HUES64 (cell line): ENCODE data around the gene SLC51A.
"Not testable (repeated sequence)": the region's sequence is repeated elsewhere in the genome, so short reads cannot be mapped to it uniquely, and the experiment has no call there.

Experiments
- H3K27ac ChIP-seq: 2 replicates; pipeline ENCODE4 v1.7.0; 2013; ENCODE audit warnings: low read depth, low read length, inconsistent platforms
- H3K27me3 ChIP-seq: 2 replicates; pipeline ENCODE4 v1.6.1; 2013; ENCODE audit warnings: mild to moderate bottlenecking, low read length; ENCODE audit not compliant: insufficient read depth
- H3K36me3 ChIP-seq: 2 replicates; pipeline ENCODE4 v1.6.1; 2013; ENCODE audit warnings: mild to moderate bottlenecking, low read length; ENCODE audit not compliant: insufficient read depth
- H3K4me1 ChIP-seq: 2 replicates; pipeline ENCODE4 v1.6.1; 2013; ENCODE audit warnings: mild to moderate bottlenecking, low read length, moderate library complexity; ENCODE audit not compliant: insufficient read depth
- H3K4me3 ChIP-seq: 2 replicates; pipeline ENCODE4 v1.5.1; 2013; ENCODE audit warnings: mild to moderate bottlenecking, low read length, moderate library complexity
- H3K9ac ChIP-seq: 2 replicates; pipeline ENCODE4 v1.6.1; 2013; ENCODE audit warnings: mild to moderate bottlenecking, low read depth, low read length
- H3K9me3 ChIP-seq: 2 replicates; pipeline ENCODE4 v1.6.1; 2013; ENCODE audit warnings: low read depth, low read length; ENCODE audit not compliant: insufficient read depth
- WGBS: fragments of 150-250, 120-280 bp; methylation state at CpG from one replicate; pipeline ENCODE4 v1.1.7; 2013; ENCODE audit warnings: missing lambda C conversion rate; 5-methylcytosine and 5-hydroxymethylcytosine counted together

Gene SLC51A

DNA sequence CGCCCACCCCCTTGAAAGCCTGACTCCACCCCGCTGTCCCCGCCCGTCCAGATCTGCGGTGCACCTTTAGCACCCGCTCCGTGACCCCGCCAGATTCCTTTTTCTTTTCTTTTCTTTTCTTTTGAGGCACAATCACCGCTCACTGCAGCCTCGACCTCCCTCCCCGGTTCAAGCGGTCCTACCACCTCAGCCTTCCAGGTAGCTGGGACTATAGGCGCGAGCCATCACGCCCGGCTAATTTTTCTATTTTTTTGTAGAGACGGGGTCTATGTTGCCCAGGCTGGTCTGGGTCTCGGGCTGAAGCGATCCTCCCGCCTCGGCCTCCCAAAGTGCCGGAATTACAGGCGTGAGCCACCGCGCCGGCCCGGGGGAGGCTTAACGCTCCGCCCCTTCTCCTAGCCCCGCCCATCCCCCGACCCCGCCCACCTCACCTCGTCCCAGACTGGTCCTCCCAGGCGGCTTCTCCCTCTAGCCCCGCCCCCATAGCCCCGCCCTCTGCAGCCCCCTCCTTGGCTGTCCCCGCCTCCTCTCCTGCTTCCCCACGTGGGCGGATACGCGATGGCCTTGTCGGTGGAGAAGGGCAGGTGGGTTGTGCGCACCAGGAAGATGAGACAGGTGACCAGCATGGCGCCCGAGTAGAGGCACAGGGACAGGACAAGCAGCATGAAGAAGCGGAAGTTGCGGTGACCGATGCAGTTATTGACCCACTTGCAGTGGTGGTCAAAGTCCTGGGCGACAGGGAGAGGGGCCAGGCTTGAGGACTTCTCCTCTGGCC is 8.3 kb upstream of the SLC51A start:
- Histone ChIP-seq H3K9me3 (no peaks in the 10 kb centered on the region), H3K4me3 (peak overlapping the region; percentile 75), H3K4me1 (no peaks in the 10 kb centered on the region), H3K27me3 (peaks cover 12% of the 10 kb centered on the region), H3K36me3 (no peaks in the 10 kb centered on the region), H3K27ac (no peak overlapping the region), H3K9ac (no peak overlapping the region)
- 31% methylated on average over 48 of the region's 49 CpGs for WGBS

DNA sequence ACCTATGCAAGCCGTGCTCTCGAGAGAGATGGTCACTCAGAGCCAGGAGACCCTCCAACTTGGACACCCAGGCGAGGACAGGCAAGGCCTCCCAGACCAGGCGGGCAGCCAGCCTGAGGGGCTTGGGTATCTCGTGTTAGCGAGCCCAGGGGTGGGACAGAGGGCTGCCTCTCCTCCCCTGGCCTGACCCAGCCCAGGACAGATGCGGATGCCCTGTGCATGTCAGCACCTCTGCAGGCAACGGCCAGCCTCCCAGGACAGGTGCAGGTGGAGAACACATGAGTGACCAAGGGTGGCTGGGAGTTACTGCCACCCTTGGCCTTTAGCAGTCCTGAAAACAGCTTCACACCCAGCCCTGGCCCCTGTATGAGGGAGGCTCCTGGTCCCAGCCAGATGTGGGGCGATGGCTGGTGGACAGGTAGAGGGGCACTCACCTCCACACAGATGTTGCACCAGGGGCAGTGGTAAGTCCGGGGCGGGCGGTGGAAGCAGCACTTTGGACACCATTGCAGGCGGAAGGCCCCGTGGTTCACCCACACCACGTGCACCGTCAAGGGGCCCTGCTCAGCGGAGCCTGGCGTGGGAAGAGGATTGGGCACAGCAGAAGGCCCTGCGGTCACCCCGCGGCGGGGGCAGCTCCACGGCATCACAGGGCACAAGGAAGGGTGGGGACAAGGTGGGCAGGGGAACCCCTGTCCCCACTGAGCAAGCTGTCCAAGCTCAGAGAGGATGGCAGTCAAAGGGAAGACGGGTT is 7.2 kb upstream of the SLC51A start:
- Histone ChIP-seq H3K9ac (no peak overlapping the region), H3K36me3 (no peaks in the 10 kb centered on the region), H3K27me3 (peaks cover 12% of the 10 kb centered on the region), H3K27ac (no peak overlapping the region), H3K9me3 (no peaks in the 10 kb centered on the region), H3K4me1 (no peaks in the 10 kb centered on the region), H3K4me3 (no peak overlapping the region)
- 93% methylated on average over 24 of the region's 24 CpGs for WGBS

DNA sequence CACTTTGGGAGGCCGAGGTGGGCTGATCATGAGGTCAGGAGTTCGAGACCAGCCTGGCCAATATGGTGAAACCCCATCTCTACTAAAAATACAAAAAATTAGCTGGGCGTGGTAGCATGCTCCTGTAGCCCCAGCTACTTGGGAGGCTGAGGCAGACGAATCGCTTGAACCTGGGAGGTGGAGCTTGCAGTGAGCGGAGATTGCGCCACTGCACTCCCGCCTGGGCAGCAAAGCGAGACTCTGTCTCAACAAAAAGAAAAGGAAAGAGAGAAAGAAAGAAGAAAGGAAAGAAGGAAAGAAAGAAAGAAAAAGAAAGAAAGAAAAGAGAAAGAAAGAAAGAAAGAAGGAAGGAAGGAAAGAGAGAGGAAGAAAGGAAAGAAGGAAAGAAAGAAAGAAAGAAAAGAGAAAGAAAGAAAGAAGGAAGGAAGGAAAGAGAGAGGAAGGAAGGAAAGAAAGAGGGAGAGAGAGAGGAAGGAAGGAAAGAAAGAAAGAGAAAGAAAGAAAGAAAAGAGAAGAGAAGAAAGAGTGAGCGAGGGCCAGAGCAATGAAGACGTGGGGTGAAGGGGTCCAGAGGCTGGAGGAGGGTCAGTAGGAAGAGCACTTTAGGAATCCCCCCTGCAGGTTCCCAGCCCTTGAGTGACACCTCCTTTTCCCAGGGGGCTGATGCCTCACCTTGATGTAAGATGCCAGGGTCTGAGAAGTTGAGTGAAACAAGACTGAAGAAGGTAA is 6.2 kb upstream of the SLC51A start:
- H3K9ac ChIP-seq, H3K9me3 ChIP-seq, H3K4me1 ChIP-seq, H3K4me3 ChIP-seq, H3K27ac ChIP-seq, H3K36me3 ChIP-seq: not testable (repeated sequence)
- peaks cover 12% of the 10 kb centered on the region for H3K27me3 ChIP-seq
- 93% methylated on average over 11 of the region's 11 CpGs for WGBS

DNA sequence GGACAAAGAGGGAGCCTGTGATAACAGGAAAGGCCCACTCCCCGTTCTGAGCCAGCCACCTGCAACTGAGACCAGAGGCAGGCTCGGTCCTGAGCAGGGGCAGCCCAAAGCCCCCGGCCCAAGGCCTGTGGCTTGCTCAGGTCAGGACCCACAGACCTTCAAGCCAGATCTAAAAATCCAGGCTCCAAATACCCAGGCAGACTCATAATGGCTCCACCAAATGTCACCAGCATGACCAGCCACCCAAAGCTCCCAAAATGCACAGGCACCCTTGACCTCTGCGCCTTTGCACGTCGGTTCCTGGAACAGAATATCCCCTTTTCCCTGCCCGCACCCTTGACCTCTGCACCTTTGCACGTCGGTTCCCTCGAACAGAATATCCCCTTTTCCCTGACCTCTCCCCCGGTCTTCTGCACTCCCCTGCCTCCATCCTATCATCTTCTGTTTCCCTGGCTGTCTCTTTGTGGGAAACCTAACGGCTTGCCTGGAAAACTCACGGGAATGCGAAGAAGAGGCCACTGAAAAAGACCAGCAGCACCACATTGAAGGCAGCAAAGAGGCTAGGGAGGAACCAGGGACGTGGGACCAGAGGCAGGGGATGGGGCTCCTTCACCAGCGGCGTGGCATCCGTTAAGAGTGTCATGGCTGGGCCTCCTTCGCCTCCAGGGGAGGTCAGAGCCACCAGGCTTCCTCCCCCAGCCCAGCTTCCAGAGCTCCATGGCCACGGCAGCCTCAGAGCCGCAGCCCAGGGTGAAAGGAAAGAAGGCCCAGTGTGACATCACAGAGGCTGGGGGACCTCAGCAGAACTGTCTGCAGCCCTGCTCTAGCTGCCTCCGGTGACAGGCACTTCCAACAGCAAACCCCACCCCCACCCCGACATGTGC is 5.4 kb upstream of the SLC51A start, which contains the start of gene ZDHHC19:
TSS of gene ZDHHC19 (minus strand) at position 728 of the 884 bp plus-strand sequence. CDS start at position 643, 85 bp downstream.
- peaks cover 10% of the 10 kb centered on the region for H3K27me3 ChIP-seq
- no peaks in the 10 kb centered on the region for H3K36me3 ChIP-seq
- no peak within 1 kb of the TSS for H3K27ac ChIP-seq
- no peak within 1 kb of the TSS for H3K4me3 ChIP-seq
- 79% methylated on average over 22 of the region's 23 CpGs for WGBS
- no peaks in the 10 kb centered on the region for H3K9me3 ChIP-seq
- H3K4me1 ChIP-seq = 0 out of 2 replicates have a peak, but pooled peaks cover 2% of the 10 kb centered on the region
- H3K9ac ChIP-seq = no peak within 1 kb of the TSS

DNA sequence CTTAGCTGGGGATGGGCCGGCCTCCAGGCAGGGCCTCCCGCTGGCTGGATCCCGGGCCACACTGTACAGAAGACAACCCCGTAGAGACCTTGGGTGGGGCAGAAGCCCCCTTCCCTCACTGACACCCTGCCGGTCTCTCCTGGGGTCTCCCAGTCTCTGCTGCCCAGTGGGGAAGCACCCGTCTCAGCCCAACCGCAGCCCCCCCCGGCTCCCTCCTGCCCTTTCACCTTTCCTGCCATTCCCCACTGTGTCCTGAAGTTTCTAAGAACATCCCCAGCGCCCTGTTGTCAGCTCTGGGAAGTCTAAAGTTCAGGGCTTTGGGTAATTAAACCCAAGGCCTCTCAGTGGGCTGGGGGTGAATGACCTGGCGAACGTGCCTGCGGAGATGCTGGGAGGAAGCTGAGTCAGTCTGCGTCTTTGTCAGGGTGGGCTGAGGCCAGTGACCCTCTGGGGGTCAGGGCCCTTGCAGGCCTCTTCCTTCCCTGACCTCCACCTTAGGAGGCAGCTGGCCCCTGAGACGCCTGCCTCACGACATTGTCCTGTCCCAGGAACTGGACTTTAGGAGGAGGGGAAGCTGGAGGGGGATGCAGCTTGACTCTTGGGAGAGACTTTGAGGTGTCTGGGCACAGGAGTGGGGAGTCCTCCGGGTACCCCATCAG is 1.4 kb upstream of the SLC51A start:
- H3K9me3 ChIP-seq = no peaks in the 10 kb centered on the region
- no peak overlapping the region for H3K27ac ChIP-seq
- H3K9ac ChIP-seq = no peak overlapping the region
- WGBS = 82% methylated on average over 16 of the region's 16 CpGs
- no peak overlapping the region for H3K4me3 ChIP-seq
- no peaks in the 10 kb centered on the region for H3K36me3 ChIP-seq
- no peaks in the 10 kb centered on the region; the same call in 1 of the 2 replicates for H3K27me3 ChIP-seq
- H3K4me1 ChIP-seq = peaks cover 5% of the 10 kb centered on the region; the same call in 1 of the 2 replicates

DNA sequence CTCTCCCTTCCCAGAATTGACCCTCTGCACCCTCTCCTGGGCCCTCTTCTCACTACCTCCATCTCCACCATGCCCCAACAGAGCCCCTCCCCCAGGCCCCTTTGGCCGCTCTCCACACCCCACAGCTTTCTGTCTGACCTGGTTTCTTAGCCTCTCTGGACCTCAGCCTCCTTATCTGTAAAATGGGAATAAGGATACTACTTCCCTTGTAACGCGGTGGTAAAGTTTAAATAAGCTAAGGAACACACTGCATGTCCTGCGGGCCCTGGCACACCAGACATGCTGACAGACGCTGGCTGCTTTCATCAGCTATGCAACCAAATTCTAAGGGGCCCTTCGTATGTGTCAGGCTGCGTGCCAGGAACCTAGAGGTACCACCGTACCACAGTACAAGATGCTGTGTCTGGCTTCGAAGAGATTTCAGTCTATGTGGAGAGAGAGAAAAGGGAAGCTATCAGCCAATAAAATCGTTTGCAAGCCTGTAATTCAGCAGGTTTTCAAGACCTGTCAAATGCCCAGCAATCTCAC is 777 bp upstream of the SLC51A start:
- Histone ChIP-seq H3K9ac (no peak overlapping the region), H3K4me3 (no peak overlapping the region), H3K27me3 (no peaks in the 10 kb centered on the region; the same call in 1 of the 2 replicates), H3K27ac (no peak overlapping the region), H3K36me3 (no peaks in the 10 kb centered on the region), H3K9me3 (no peaks in the 10 kb centered on the region), H3K4me1 (peaks cover 5% of the 10 kb centered on the region; the same call in 1 of the 2 replicates)
- WGBS = 85% methylated on average over 10 of the region's 10 CpGs

DNA sequence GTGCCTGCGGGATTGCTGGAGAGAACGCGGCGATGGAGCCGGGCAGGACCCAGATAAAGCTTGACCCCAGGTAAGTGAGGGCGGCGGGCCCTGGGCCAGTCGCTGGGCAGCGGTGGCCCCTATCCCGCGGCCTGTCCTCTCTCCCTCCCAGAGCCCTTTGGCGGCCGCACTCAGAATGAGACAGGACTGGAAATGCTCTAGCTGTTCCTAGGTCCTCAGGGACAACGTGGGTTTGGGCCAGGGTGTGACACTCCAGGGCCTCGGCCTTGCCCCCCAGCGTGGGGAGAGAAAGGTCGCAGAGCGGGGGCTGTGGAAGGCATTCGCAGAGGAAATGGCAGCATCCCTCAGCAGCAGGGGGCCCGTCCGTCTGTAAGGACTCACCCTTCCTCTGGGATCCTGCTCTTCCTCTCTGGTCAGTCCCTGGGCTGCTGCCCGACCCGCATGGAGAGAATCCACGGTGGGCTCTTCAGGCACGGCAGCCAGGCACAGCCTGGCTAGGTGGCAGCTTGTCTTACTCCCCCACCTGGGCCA is 412 bp downstream of the SLC51A start:
- WGBS = 41% methylated on average over 25 of the region's 25 CpGs
- Histone ChIP-seq H3K27ac (no peak overlapping the region), H3K4me1 (peaks cover 5% of the 10 kb centered on the region; the same call in 1 of the 2 replicates), H3K4me3 (peak overlapping the region; percentile 40), H3K36me3 (no peaks in the 10 kb centered on the region), H3K9ac (no peak overlapping the region), H3K27me3 (no peaks in the 10 kb centered on the region; the same call in 1 of the 2 replicates), H3K9me3 (no peaks in the 10 kb centered on the region)

DNA sequence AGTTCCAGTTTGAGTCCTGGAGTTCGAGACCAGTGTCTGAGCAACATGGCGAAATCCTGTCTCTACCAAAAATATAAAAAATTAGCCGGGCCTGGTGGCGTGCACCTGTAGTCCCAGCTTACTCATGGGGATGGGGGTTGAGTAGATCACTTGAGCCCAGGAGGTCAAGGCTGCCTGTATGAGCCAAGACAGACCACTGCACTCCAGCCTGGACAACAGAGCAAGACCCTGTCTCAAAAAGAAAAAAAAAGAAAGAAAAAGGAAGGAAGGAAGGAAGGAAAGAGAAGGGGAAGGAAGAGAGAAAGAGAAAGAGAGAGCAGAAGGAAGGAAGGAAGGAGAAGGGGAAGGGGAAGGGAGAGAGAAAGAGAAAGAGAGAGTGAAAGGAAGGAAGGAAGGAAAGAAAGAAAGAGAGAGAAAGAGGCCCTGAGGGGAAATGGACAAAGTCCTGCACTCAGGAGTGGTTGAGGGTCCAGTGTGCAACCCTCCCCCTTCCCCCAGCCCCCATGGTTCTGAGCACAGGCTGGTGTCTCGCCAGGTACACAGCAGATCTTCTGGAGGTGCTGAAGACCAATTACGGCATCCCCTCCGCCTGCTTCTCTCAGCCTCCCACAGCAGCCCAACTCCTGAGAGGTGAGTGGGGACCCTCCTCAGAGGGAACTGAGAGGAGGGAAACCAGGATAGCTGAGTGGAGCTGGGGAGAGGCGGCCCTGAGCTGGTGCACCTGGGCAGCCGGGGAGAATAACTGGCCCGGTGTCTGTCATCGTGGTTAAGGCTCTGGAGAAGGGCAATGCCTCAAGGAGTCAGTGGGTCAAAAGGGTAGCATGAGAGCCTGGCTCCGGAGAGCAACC is 1.2 kb downstream of the SLC51A start:
- 95% methylated on average over 12 of the region's 12 CpGs for WGBS
- H3K27ac ChIP-seq = no peak overlapping the region
- H3K9ac ChIP-seq = no peak overlapping the region

DNA sequence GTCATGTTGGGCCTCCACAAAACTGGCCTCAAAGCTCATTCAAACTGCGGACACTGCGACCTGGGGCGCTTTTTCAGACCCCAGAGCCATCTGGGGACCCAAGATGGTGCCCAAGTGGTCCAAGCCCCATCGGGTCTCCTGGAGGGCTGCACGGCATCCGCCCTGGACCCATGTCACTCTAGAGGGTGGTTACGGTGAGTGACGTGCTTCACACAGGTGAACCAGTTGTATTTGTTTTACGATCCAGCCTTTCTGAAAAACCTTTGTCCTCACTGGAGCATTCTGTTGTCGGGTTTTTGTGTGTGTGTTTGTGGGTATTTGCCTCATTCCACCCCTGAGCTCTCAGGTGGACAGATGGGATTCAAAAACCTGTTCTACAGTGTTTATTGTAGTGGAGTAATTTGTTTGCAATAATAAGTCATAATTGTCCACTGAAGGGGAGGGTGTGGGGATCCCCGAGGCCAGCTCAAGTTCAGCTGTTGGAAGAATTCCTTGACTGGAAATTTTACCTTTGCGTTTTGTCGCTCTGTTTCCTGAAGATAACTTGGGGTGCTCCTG is 1.9 kb downstream of the SLC51A start:
- H3K9ac ChIP-seq = no peak overlapping the region
- WGBS = 96% methylated on average over 13 of the region's 13 CpGs

More for the DNA sequence above, 1.2 kb downstream of the SLC51A start:
- Histone ChIP-seq H3K36me3 (no peaks in the 10 kb centered on the region), H3K4me1 (peaks cover 5% of the 10 kb centered on the region; the same call in 1 of the 2 replicates), H3K9me3 (no peaks in the 10 kb centered on the region), H3K4me3 (no peak overlapping the region), H3K27me3 (no peaks in the 10 kb centered on the region; the same call in 1 of the 2 replicates)

More for the DNA sequence above, 1.9 kb downstream of the SLC51A start:
- Histone ChIP-seq H3K36me3 (no peaks in the 10 kb centered on the region), H3K27me3 (no peaks in the 10 kb centered on the region; the same call in 1 of the 2 replicates), H3K4me1 (peaks cover 5% of the 10 kb centered on the region; the same call in 1 of the 2 replicates), H3K27ac (no peak overlapping the region), H3K9me3 (no peaks in the 10 kb centered on the region), H3K4me3 (no peak overlapping the region)
